Activated T-cell treated with anti-CD3 and anti-CD28 coated beads, Interleukin-2, amount 50 U/mL, for 4 hours (primary cell): ENCODE results near the gene COPG2. TPM values are rescaled to one million over a fixed set of nuclear protein-coding genes. Genes with fewer than 3 reads are reported as not detected.

Source experiments
- ATAC-seq, 2 donors: fragments of 200-7000 bp; cut with Tn5 transposase; one replicate each; pipeline ENCODE4 v1.10.0; 2021
- DNase-seq: peaks from one replicate; pipeline ENCODE4 v3.0.0-alpha.2; 2020
- H3K27me3 Mint-ChIP-seq: one replicate; pipeline ENCODE4 v1.8.0; 2021; ENCODE audit warnings: low read depth, mixed read lengths
- H3K36me3 Mint-ChIP-seq: one replicate; pipeline ENCODE4 v1.8.0; 2022; ENCODE audit warnings: mixed read lengths; ENCODE audit not compliant: insufficient read depth
- H3K4me1 Mint-ChIP-seq: one replicate; pipeline ENCODE4 v1.8.0; 2021; ENCODE audit warnings: low read depth, mixed read lengths
- H3K4me3 Mint-ChIP-seq: one replicate; pipeline ENCODE4 v1.8.0; 2021; ENCODE audit warnings: mild to moderate bottlenecking, moderate library complexity, mixed read lengths
- H3K9me3 Mint-ChIP-seq: one replicate; pipeline ENCODE4 v1.8.0; 2021; ENCODE audit warnings: mixed read lengths
- total RNA-seq, 3 donors: library from RNA; stranded (reverse); gene quantifications; one replicate each; pipeline ENCODE4 v1.2.1, GENCODE V29; 2021

The COPG2 gene
- total RNA-seq, 3 donors from 2014 or later = 13.9 to 16.2 (median 15.4) TPM

- no peaks in the 10 kb centered on the region for H3K9me3 Mint-ChIP-seq
- H3K4me3 Mint-ChIP-seq = no peak overlapping the region
- no peaks in the 10 kb centered on the region for H3K36me3 Mint-ChIP-seq
- no peak for ATAC-seq
- DNase-seq = no peak
- no peaks in the 10 kb centered on the region for H3K27me3 Mint-ChIP-seq
- peaks cover 14% of the 10 kb centered on the region for H3K4me1 Mint-ChIP-seq
Observed at GRCh38 chr7:130672146-130672545, 3.6 kb upstream of the COPG2 start.

- ATAC-seq = no peak
- Mint-ChIP-seq H3K4me3 (peak overlapping the region; percentile 85), H3K36me3 (peaks cover 2% of the 10 kb centered on the region), H3K27me3 (no peaks in the 10 kb centered on the region), H3K4me1 (peaks cover 15% of the 10 kb centered on the region), H3K9me3 (no peaks in the 10 kb centered on the region)
- DNase-seq = no peak
Observed at GRCh38 chr7:130669085-130669700, 645 bp upstream of the COPG2 start.

- Mint-ChIP-seq H3K9me3 (no peaks in the 10 kb centered on the region), H3K4me1 (peaks cover 15% of the 10 kb centered on the region), H3K36me3 (peaks cover 3% of the 10 kb centered on the region), H3K4me3 (peak overlapping the region; percentile 82), H3K27me3 (no peaks in the 10 kb centered on the region)
- DNase-seq (no peak), ATAC-seq (peak; percentile 3)
Observed at GRCh38 chr7:130667593-130668257, 823 bp downstream of the COPG2 start.

- Mint-ChIP-seq H3K9me3 (no peaks in the 10 kb centered on the region), H3K36me3 (peaks cover 34% of the 10 kb centered on the region), H3K4me3 (no peak overlapping the region), H3K4me1 (peaks cover 3% of the 10 kb centered on the region), H3K27me3 (no peaks in the 10 kb centered on the region)
- no peak for DNase-seq
- ATAC-seq = no peak
Observed at GRCh38 chr7:130662426-130662825, 6.1 kb downstream of the COPG2 start.

GRCh38 chr7:130655286-130655685 is 13.3 kb downstream of the COPG2 start:
- ATAC-seq = no peak
- Mint-ChIP-seq H3K9me3 (no peaks in the 10 kb centered on the region), H3K27me3 (no peaks in the 10 kb centered on the region)

GRCh38 chr7:130654850-130655249 is 13.7 kb downstream of the COPG2 start:
- no peak for ATAC-seq

More at GRCh38 chr7:130655286-130655685, 13.3 kb downstream of the COPG2 start:
- Mint-ChIP-seq H3K4me3 (no peak overlapping the region), H3K4me1 (no peaks in the 10 kb centered on the region), H3K36me3 (peaks cover 33% of the 10 kb centered on the region)
- no peak for DNase-seq

GRCh38 chr7:130650611-130651120 is 17.9 kb downstream of the COPG2 start:
- Mint-ChIP-seq H3K27me3 (no peaks in the 10 kb centered on the region), H3K9me3 (peaks cover 7% of the 10 kb centered on the region), H3K4me3 (no peak overlapping the region), H3K4me1 (peaks cover 19% of the 10 kb centered on the region), H3K36me3 (peaks cover 36% of the 10 kb centered on the region)
- ATAC-seq (no peak), DNase-seq (no peak)

More at GRCh38 chr7:130654850-130655249, 13.7 kb downstream of the COPG2 start:
- H3K36me3 Mint-ChIP-seq = peaks cover 34% of the 10 kb centered on the region
- no peaks in the 10 kb centered on the region for H3K9me3 Mint-ChIP-seq
- H3K4me1 Mint-ChIP-seq = peaks cover 3% of the 10 kb centered on the region
- no peaks in the 10 kb centered on the region for H3K27me3 Mint-ChIP-seq
- DNase-seq = no peak
- no peak overlapping the region for H3K4me3 Mint-ChIP-seq

- Mint-ChIP-seq H3K27me3 (no peaks in the 10 kb centered on the region), H3K4me3 (no peak overlapping the region), H3K9me3 (peaks cover 7% of the 10 kb centered on the region), H3K36me3 (peaks cover 36% of the 10 kb centered on the region), H3K4me1 (peaks cover 19% of the 10 kb centered on the region)
- DNase-seq (no peak), ATAC-seq (peak; percentile 91 to 95)
Observed at GRCh38 chr7:130649004-130649790, 19.4 kb downstream of the COPG2 start.

GRCh38 chr7:130648580-130648979 is 20.0 kb downstream of the COPG2 start:
- peaks cover 19% of the 10 kb centered on the region for H3K4me1 Mint-ChIP-seq
- no peak overlapping the region for H3K4me3 Mint-ChIP-seq
- H3K9me3 Mint-ChIP-seq = peaks cover 7% of the 10 kb centered on the region
- ATAC-seq (no peak), DNase-seq (no peak)
- peaks cover 35% of the 10 kb centered on the region for H3K36me3 Mint-ChIP-seq
- no peaks in the 10 kb centered on the region for H3K27me3 Mint-ChIP-seq

GRCh38 chr7:130642383-130642782 is 26.2 kb downstream of the COPG2 start:
- Mint-ChIP-seq H3K4me1 (peaks cover 6% of the 10 kb centered on the region), H3K9me3 (peaks cover 8% of the 10 kb centered on the region), H3K36me3 (peaks cover 24% of the 10 kb centered on the region), H3K27me3 (no peaks in the 10 kb centered on the region), H3K4me3 (no peak overlapping the region)
- ATAC-seq (no peak), DNase-seq (no peak)

GRCh38 chr7:130641497-130641896 is 27.1 kb downstream of the COPG2 start:
- Mint-ChIP-seq H3K9me3 (peaks cover 12% of the 10 kb centered on the region), H3K4me3 (no peak overlapping the region), H3K36me3 (peaks cover 22% of the 10 kb centered on the region), H3K27me3 (no peaks in the 10 kb centered on the region), H3K4me1 (peaks cover 6% of the 10 kb centered on the region)
- no peak for DNase-seq
- peak in 1 of 2 donors; percentile 35 for ATAC-seq

GRCh38 chr7:130641040-130641439 is 27.5 kb downstream of the COPG2 start:
- Mint-ChIP-seq H3K27me3 (no peaks in the 10 kb centered on the region), H3K4me1 (peaks cover 6% of the 10 kb centered on the region), H3K9me3 (peaks cover 14% of the 10 kb centered on the region), H3K36me3 (peaks cover 19% of the 10 kb centered on the region), H3K4me3 (no peak overlapping the region)
- DNase-seq = no peak
- no peak for ATAC-seq

GRCh38 chr7:130639388-130639787 is 29.2 kb downstream of the COPG2 start:
- no peak for ATAC-seq
- no peak overlapping the region for H3K4me3 Mint-ChIP-seq
- DNase-seq = no peak
- H3K36me3 Mint-ChIP-seq = peaks cover 13% of the 10 kb centered on the region
- H3K4me1 Mint-ChIP-seq = peaks cover 6% of the 10 kb centered on the region
- no peaks in the 10 kb centered on the region for H3K27me3 Mint-ChIP-seq
- peaks cover 22% of the 10 kb centered on the region for H3K9me3 Mint-ChIP-seq

- ATAC-seq = no peak
- Mint-ChIP-seq H3K4me3 (no peak overlapping the region), H3K36me3 (peaks cover 9% of the 10 kb centered on the region), H3K4me1 (no peaks in the 10 kb centered on the region), H3K27me3 (no peaks in the 10 kb centered on the region), H3K9me3 (peaks cover 47% of the 10 kb centered on the region)
- no peak for DNase-seq
Observed at GRCh38 chr7:130632111-130632510, 36.4 kb downstream of the COPG2 start.
